ENCODE data around the gene NAB2.
"Not testable (repeated sequence)": the region's sequence is repeated elsewhere in the genome, so short reads cannot be mapped to it uniquely, and the experiment has no call there.

DNA sequence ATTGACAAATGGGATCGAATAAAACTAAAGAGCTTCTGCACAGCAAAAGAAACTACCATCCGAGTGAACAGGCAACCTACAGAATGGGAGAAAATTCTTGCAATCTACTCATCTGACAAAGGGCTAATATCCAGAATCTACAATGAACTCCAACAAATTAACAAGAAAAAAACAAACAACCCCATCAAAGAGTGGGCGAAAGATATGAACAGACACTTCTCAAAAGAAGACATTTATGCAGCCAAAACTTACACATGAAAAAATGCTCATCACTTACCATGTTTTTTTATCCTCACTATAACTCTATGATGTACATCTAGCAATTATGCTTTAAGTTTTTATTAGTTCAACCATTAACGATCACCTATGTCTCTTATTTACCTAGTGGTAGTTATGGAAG, 35.0 kb upstream of the NAB2 start:
- TF ChIP-seq, protein P1, sequence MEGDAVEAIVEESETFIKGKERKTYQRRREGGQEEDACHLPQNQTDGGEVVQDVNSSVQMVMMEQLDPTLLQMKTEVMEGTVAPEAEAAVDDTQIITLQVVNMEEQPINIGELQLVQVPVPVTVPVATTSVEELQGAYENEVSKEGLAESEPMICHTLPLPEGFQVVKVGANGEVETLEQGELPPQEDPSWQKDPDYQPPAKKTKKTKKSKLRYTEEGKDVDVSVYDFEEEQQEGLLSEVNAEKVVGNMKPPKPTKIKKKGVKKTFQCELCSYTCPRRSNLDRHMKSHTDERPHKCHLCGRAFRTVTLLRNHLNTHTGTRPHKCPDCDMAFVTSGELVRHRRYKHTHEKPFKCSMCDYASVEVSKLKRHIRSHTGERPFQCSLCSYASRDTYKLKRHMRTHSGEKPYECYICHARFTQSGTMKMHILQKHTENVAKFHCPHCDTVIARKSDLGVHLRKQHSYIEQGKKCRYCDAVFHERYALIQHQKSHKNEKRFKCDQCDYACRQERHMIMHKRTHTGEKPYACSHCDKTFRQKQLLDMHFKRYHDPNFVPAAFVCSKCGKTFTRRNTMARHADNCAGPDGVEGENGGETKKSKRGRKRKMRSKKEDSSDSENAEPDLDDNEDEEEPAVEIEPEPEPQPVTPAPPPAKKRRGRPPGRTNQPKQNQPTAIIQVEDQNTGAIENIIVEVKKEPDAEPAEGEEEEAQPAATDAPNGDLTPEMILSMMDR (IDR thresholded peaks at IDR 0.05): not testable (repeated sequence)
- TF ChIP-seq POLR2A (IDR thresholded peaks at IDR 0.05): not testable (repeated sequence)
